Muscle of arm (tissue), 12 donors: ENCODE measurements around the gene TOMM7. TPM values are rescaled to one million over a fixed set of nuclear protein-coding genes. Genes with fewer than 3 reads are reported as not detected.
A peak's percentile ranks its signal among the peaks of the same experiment; 100 is the strongest.
"Not testable (repeated sequence)": the region's sequence is repeated elsewhere in the genome, so short reads cannot be mapped to it uniquely, and the experiment has no call there.

Source experiments
- DNase-seq: peaks from one replicate; pipeline ENCODE4 v3.0.0-alpha.2; 2013
- polyA plus RNA-seq, 12 donors: library from polyadenylated mRNA; unstranded; fragments of 120-200 nt; gene quantifications; one replicate each; pipeline ENCODE4 v1.2.1, GENCODE V29; 2013; ENCODE audit not compliant: insufficient read length in 12 of 12

TOMM7 gene
- polyA plus RNA-seq, 12 donors: 298 to 843 (median 749) TPM; not detected in 1

- DNase-seq: peak; percentile 19
Observed at GRCh38 chr7:22832401-22832800, 9.8 kb upstream of the TOMM7 start.

DNA sequence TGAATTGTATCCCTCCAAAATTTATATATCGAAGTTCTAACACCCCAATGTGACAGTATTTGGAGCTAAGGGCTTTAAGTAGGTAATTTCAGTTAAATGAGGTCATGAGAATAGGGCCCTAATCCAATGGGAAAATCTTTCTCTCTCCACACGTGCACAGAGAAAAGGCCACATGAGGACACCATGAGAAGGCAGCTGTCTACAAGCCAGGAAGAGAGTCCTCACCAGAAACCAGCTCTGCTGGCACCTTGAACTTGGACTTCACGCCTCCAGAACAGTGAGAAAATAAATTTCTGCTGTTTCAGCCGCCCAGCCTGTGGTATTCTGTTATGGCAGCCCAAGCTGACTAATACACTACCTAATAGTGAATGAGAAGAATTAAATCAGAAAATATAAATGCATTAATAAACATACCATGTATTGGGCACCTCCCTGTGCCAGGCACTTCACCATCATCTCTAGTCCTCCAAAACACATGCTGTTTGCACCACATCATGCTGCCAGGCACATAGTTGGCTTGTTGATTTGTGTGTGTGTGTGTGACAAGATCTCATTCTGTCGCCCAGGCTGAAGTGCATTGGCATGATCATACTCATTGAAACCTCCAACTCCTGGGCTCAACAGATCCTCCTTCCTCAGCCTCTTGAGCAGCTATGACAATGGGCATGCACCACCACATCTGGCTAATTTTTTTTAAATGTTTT lies 9.1 kb upstream of the TOMM7 start:
- DNase-seq: no peak

DNA sequence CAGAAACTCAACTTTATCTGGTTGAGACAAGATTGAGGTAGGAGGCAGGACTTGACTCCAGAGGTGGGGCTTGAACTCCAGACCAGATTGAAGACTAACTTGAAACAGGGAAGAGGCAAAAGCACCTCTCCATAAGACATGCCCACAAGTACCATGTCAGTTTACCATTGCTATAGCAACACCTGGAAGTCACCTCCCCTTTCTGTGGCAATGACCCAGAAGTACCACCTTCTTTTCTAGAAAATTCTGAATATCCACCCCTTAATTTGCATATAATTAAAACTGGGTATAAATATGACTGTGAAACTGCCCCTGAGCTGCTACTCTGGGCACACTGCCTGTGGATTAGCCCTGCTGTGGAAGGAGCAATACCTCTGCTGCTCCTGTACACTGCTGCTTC lies 4.9 kb upstream of the TOMM7 start:
- DNase-seq: no peak

GRCh38 chr7:22826593-22826992 lies 3.9 kb upstream of the TOMM7 start:
- no peak for DNase-seq

DNA sequence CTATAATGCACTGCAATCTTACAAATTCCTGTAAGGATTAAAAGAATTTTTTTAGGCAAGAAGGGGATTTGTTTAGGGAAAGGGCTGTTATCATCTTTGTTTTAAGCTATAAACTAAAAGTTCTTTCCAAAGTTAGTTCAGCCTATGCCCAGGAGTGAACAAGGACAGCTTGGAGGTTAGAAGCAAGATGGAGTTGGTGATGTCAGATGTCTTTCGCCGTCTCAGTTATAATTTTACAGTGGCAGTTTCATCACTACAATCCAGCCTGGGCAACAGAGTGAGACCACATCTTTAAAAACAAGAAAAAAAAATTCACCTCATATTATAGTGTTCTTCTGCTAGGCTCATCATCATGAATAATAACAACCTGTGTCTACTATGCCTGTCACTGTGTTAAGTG lies 2.1 kb upstream of the TOMM7 start:
- DNase-seq: no peak

DNA sequence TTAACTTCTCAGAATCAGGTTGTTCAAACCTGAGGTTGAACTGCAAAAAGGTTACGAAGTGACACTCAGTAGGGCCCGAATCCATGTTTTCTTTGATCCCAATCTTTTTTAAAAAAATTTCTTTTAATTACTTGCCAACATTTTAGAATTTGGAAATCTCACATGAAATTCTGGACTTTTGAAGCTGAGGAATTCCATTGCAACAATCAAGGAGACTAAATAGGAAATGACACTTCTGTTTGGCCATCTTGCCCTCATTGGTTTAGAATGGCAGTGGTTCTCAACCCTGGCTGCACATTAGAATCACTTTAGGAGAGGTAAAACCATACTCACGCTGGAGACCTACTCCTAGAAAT lies 471 bp upstream of the TOMM7 start:
- DNase-seq: no peak

- DNase-seq: peak; percentile 18
Observed at GRCh38 chr7:22821702-22822485, 755 bp downstream of the TOMM7 start.

DNA sequence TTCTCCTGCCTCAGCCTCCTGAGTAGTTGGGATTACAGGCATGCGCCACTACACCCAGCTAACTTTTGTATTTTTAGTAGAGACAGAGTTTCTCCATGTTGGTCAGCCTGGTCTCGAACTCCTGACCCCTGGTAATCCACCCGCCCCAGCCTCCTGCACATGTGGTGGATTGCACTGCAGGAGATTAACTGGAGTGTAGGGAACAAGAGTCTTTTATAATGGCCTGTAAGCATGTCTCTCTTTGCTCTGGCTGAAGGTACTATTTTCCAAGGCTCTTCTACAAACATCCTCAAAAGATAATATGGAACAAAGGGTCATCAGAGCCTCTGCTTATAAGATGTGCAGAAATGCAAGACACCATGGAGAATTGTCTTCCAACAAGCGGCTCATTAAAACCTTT lies 3.2 kb downstream of the TOMM7 start:
- no peak for DNase-seq

DNA sequence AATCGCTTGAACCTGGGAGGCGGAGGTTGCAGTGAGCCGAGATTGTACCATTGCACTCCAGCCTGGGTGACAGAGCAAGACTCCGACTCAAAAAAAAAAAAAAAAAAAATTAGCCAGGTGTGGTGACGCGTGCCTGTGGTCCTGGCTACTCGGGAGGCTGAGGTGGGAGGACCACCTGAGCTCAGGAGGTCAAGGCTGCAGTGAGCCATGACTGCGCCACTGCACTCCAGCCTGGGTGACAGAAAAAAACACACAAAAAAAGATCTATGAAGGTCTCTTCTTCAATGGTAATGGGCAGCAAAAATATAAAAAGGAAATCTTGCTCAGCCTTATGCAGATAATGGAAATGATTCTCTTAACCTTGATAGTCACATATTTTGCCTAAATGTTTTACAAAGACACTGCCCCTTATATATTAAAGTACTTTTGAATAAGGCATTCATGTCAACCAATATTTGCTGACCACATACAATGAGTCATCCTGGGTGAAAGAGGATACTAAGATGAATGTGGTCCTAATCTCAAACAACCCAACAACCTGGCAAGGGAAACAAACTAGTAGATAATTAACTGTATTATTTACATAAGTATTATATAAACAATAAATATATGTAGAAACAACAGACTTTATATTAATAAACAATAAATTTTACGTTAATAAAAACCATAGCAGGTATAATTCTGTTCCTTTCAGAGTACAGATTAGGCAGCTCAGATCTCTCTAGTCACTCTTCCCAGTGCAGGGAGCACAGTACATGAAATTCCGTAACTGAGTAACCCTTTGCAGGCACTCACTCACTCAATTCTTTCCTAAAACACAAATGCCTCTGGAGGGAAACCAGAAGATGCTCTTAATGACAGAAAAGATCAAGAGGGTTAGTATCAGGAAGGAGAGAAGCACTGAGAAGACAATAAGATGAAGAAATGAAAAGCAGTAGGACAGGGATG lies 8.1 kb downstream of the TOMM7 start:
- DNase-seq: no peak

DNA sequence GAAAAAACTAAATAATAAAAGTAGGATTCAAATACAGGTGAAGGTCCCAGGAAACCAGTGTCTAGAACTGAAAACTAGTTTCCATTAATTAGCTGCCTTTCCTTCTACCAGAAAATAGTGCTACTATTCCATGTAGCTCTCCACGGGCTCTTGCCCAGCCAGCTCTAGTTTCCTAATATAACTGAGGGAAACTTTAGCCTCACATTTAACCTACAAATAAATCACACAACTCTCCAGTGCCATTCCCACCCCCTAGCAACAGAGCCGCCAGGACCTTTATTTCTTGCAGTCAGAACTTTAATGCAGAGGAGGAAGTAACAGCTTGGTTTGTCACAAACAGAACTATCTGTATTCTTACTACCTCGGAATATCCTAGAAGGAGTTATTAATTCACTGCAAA lies 10.3 kb downstream of the TOMM7 start:
- DNase-seq: no peak

GRCh38 chr7:22811746-22812280 lies 10.8 kb downstream of the TOMM7 start:
- DNase-seq: no peak

GRCh38 chr7:22810843-22811242 lies 11.8 kb downstream of the TOMM7 start:
- DNase-seq: no peak

GRCh38 chr7:22809902-22810642 lies 12.6 kb downstream of the TOMM7 start:
- no peak for DNase-seq

GRCh38 chr7:22808140-22808539 lies 14.5 kb downstream of the TOMM7 start:
- DNase-seq: no peak

DNA sequence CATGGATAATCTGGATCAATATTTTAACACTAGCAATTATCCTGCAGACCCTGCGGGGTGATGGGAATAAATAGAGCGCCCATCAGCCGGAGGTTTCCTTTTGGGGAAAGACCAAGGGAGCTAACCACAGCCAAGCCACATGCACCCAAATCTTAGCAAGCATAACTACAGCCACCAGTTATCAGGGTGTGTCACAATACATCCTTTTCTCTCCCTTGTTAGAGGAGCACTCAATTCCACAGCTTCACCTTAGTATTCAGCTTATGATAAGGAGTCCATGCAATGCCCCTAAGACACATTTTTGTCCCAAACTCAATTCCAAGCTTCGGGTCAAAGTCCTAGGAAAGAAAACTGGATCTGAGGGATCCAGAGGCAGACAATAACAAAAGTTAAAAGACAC lies 15.9 kb downstream of the TOMM7 start:
- DNase-seq: no peak

- no peak for DNase-seq
Observed at GRCh38 chr7:22805227-22805626, 17.4 kb downstream of the TOMM7 start.

GRCh38 chr7:22802831-22803230 lies 19.8 kb downstream of the TOMM7 start:
- DNase-seq: not testable (repeated sequence)

DNA sequence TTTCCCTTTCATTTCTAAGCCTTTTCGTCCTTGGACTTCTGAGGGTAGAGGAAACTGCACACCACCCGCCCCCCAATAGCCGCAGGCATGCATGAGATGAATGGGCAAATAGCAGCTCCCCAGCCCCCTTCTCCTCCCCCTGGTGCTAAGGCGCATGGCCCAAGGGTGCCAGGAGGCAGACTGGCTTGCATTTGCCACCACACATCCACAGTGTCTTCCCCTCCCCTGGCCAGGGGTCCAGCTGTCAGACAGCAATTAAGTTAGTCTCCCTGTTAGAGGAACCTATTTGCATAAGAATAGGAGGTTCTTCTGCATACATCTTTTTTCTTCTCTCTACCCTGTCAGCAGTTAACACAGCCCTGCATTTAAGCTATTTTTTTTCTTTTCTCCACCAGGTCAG lies 20.2 kb downstream of the TOMM7 start:
- DNase-seq: no peak

DNA sequence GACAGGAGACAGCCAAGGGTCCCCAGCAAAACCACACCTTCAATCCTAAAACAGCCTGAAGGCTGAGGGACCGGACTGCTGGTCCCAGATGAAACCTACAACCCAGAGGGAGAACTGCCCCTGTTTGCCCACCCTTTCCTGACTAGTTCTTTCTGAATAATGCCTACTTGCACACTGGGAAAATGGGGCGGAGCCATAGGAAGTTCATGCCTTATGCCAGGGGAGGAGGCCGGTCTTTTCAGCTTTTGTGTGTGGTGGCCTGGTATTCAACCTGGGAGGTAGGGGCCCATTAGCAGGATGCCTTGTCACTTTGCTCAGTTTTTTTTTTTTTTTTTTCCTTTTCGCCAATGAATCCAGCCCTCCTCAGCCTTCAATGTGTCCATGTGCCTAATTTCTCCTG lies 20.7 kb downstream of the TOMM7 start:
- DNase-seq: no peak

GRCh38 chr7:22799633-22800032 lies 23.0 kb downstream of the TOMM7 start:
- DNase-seq: no peak
